ENCODE results near the gene IL1RN. TPM values are rescaled to one million over a fixed set of nuclear protein-coding genes. Genes with fewer than 3 reads are reported as not detected.

The IL1RN gene
- total and polyA plus RNA-seq, 10 of the 15 experiments (the other 5 are each of a cell fraction or from before 2014, with no cell fraction given), result 0.04 TPM; not detected in 7

DNA sequence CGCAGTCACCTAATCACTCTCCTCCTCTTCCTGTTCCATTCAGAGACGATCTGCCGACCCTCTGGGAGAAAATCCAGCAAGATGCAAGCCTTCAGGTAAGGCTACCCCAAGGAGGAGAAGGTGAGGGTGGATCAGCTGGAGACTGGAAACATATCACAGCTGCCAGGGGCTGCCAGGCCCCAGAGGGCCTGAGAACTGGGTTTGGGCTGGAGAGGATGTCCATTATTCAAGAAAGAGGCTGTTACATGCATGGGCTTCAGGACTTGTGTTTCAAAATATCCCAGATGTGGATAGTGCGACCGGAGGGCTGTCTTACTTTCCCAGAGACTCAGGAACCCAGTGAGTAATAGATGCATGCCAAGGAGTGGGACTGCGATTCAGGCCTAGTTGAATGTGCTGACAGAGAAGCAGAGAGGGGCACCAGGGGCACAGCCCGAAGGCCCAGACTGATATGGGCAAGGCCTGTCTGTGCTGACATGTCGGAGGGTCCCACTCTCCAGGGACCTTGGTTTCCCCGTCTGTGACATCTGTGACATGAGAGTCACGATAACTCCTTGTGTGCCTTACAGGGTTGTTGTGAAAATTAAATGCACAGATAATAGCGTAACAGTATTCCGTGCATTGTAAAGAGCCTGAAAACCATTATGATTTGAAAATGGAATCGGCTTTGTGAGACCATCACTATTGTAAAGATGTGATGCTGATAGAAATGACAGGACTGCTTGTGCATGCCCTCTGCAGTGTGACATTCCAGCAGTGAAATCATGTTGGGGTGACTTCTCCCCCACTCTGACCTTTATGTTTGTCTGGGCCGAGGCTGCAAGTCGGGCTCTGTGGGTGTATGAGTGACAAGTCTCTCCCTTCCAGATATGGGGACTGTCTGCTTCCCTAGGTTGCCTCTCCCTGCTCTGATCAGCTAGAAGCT, 510 bp downstream of the IL1RN start:
- 56% methylated on average over 15 of the region's 15 CpGs for WGBS (ENCODE audit: insufficient coverage, insufficient replicate concordance, low lambda C conversion rate, missing lambda C conversion rate)
- no peak for DNase-seq (ENCODE audit: low read depth, low spot score)
- TF ChIP-seq, protein P1, sequence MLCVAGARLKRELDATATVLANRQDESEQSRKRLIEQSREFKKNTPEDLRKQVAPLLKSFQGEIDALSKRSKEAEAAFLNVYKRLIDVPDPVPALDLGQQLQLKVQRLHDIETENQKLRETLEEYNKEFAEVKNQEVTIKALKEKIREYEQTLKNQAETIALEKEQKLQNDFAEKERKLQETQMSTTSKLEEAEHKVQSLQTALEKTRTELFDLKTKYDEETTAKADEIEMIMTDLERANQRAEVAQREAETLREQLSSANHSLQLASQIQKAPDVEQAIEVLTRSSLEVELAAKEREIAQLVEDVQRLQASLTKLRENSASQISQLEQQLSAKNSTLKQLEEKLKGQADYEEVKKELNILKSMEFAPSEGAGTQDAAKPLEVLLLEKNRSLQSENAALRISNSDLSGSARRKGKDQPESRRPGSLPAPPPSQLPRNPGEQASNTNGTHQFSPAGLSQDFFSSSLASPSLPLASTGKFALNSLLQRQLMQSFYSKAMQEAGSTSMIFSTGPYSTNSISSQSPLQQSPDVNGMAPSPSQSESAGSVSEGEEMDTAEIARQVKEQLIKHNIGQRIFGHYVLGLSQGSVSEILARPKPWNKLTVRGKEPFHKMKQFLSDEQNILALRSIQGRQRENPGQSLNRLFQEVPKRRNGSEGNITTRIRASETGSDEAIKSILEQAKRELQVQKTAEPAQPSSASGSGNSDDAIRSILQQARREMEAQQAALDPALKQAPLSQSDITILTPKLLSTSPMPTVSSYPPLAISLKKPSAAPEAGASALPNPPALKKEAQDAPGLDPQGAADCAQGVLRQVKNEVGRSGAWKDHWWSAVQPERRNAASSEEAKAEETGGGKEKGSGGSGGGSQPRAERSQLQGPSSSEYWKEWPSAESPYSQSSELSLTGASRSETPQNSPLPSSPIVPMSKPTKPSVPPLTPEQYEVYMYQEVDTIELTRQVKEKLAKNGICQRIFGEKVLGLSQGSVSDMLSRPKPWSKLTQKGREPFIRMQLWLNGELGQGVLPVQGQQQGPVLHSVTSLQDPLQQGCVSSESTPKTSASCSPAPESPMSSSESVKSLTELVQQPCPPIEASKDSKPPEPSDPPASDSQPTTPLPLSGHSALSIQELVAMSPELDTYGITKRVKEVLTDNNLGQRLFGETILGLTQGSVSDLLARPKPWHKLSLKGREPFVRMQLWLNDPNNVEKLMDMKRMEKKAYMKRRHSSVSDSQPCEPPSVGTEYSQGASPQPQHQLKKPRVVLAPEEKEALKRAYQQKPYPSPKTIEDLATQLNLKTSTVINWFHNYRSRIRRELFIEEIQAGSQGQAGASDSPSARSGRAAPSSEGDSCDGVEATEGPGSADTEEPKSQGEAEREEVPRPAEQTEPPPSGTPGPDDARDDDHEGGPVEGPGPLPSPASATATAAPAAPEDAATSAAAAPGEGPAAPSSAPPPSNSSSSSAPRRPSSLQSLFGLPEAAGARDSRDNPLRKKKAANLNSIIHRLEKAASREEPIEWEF (IDR thresholded peaks at IDR 0.05; ENCODE audit: insufficient replicate concordance, low read depth, low read length), result no peak
- TF ChIP-seq, protein P2, sequence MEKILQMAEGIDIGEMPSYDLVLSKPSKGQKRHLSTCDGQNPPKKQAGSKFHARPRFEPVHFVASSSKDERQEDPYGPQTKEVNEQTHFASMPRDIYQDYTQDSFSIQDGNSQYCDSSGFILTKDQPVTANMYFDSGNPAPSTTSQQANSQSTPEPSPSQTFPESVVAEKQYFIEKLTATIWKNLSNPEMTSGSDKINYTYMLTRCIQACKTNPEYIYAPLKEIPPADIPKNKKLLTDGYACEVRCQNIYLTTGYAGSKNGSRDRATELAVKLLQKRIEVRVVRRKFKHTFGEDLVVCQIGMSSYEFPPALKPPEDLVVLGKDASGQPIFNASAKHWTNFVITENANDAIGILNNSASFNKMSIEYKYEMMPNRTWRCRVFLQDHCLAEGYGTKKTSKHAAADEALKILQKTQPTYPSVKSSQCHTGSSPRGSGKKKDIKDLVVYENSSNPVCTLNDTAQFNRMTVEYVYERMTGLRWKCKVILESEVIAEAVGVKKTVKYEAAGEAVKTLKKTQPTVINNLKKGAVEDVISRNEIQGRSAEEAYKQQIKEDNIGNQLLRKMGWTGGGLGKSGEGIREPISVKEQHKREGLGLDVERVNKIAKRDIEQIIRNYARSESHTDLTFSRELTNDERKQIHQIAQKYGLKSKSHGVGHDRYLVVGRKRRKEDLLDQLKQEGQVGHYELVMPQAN (conservative IDR thresholded peaks at IDR 0.05), result no peak
- no peak for FAIRE-seq
- no peaks in the 10 kb centered on the region for H3K36me3 ChIP-seq (ENCODE audit: control insufficient read depth in 2 of 2, insufficient read depth in 2 of 2, low read length in 1 of 2)
- BruUV-seq (replicated peaks), result no TSS peak
- intact Hi-C loops (cut with micrococcal nuclease; ENCODE audit: unreplicated experiment), result no loop called here
- no peaks in the 10 kb centered on the region for H3K79me2 ChIP-seq (ENCODE audit: control insufficient read depth, insufficient read depth, low read length)
- no peak overlapping the region for H2AFZ ChIP-seq (ENCODE audit: control insufficient read depth, low read depth, low read length)
- H3K27me3 ChIP-seq (replicated peaks in 1 of 2; ENCODE audit: control insufficient read depth in 2 of 2, insufficient read depth in 2 of 2, low read length in 1 of 2), result no peaks in the 10 kb centered on the region; a peak in 1 of 4 replicates
- no peak overlapping the region for H3K27ac ChIP-seq (ENCODE audit: control insufficient read depth, insufficient read depth)
- in situ Hi-C loops (cut with MboI), result no loop called here
- H3K9me3 ChIP-seq (replicated peaks; ENCODE audit: control insufficient read depth, insufficient read depth, low read length), result no peaks in the 10 kb centered on the region
- ATAC-seq, result no peak
- peaks cover 11% of the 10 kb centered on the region for H3K4me1 ChIP-seq (ENCODE audit: control insufficient read depth, insufficient read depth, low read length)
- H3K4me3 ChIP-seq, result no peak overlapping the region
- CTCF ChIA-PET, result interaction anchor here (0.8 to 4.2 kb wide), 6 partner anchors 10 to 51 kb away, joined by 3 to 28 read pairs (median 8); no protein-coding TSS in a partner anchor
- no peak overlapping the region for H3K9ac ChIP-seq (ENCODE audit: control insufficient read depth, insufficient read depth, low read length)
- SMC1A ChIA-PET (ENCODE audit: uncharacterized antibody, unreplicated experiment), result interaction anchor here (1.0 to 1.2 kb wide), 2 partner anchors 10 to 52 kb away, joined by 4 to 8 read pairs; no protein-coding TSS in a partner anchor
- RAD21 ChIA-PET (ENCODE audit: unreplicated experiment), result no interaction called here
- H4K20me1 ChIP-seq (ENCODE audit: control insufficient read depth, insufficient read depth), result no peaks in the 10 kb centered on the region
- no peak overlapping the region for H3K4me2 ChIP-seq (ENCODE audit: control insufficient read depth, insufficient read depth)
- POLR2A ChIA-PET, result no interaction called here

Data from GM12878 (cell line).